ENCODE results near the gene MMP25. TPM values are rescaled to one million over a fixed set of nuclear protein-coding genes. Genes with fewer than 3 reads are reported as not detected.
A peak's percentile ranks its signal among the peaks of the same experiment; 100 is the strongest.

The MMP25 gene
- total RNA-seq, 1 donor from 2014 or later = 0.89 TPM

- Mint-ChIP-seq H3K27me3 (ENCODE audit: low read depth, unreplicated experiment) (no peaks in the 10 kb centered on the region), H3K9me3 (ENCODE audit: unreplicated experiment) (no peaks in the 10 kb centered on the region), H3K4me3 (ENCODE audit: unreplicated experiment) (peak overlapping the region; percentile 40), H3K27ac (ENCODE audit: unreplicated experiment) (no peak overlapping the region), H3K4me1 (ENCODE audit: low read depth, unreplicated experiment) (peaks cover 13% of the 10 kb centered on the region), H3K36me3 (ENCODE audit: low read depth, unreplicated experiment) (peaks cover 3% of the 10 kb centered on the region)
- Histone ChIP-seq H3K27me3 (ENCODE audit: insufficient read depth, low read length) (peaks cover 24% of the 10 kb centered on the region), H3K79me2 (ENCODE audit: insufficient read depth, low read length) (no peaks in the 10 kb centered on the region), H3K4me2 (ENCODE audit: low read length) (no peak overlapping the region), H3K9me3 (ENCODE audit: insufficient read depth, low read depth, low read length) (no peaks in the 10 kb centered on the region), H3K36me3 (ENCODE audit: insufficient read depth, low read length) (no peaks in the 10 kb centered on the region), H4K20me1 (ENCODE audit: insufficient read depth, low read length) (peaks cover 5% of the 10 kb centered on the region), H2AFZ (ENCODE audit: low read depth, low read length) (no peak overlapping the region), H3K4me1 (ENCODE audit: insufficient read depth, low read length) (peaks cover 20% of the 10 kb centered on the region), H3K27ac (ENCODE audit: low read depth, low read length) (no peak overlapping the region), H3K4me3 (ENCODE audit: insufficient read depth, low read depth, low read length) (no peak overlapping the region), H3K9ac (ENCODE audit: low read length) (no peak overlapping the region)
- DNase-seq (ENCODE audit: low read depth) (no peak), FAIRE-seq (no peak)
- TF ChIP-seq CTCF (IDR thresholded peaks at IDR 0.05; ENCODE audit: insufficient read depth, low read depth, low read length) (no peak), EZH2 (IDR thresholded peaks at IDR 0.05; ENCODE audit: insufficient read depth, low read length) (no peak)
These were observed 31.4 kb upstream of the MMP25 start for GRCh38 chr16:3014971-3015370.

GRCh38 chr16:3015865-3016521 is 30.4 kb upstream of the MMP25 start:
- Histone ChIP-seq H3K9ac (ENCODE audit: low read length) (no peak overlapping the region), H2AFZ (ENCODE audit: low read depth, low read length) (no peak overlapping the region), H4K20me1 (ENCODE audit: insufficient read depth, low read length) (peaks cover 9% of the 10 kb centered on the region), H3K79me2 (ENCODE audit: insufficient read depth, low read length) (peaks cover 5% of the 10 kb centered on the region), H3K4me3 (ENCODE audit: insufficient read depth, low read depth, low read length) (no peak overlapping the region), H3K4me1 (ENCODE audit: insufficient read depth, low read length) (peaks cover 18% of the 10 kb centered on the region), H3K27ac (ENCODE audit: low read depth, low read length) (no peak overlapping the region), H3K36me3 (ENCODE audit: insufficient read depth, low read length) (no peaks in the 10 kb centered on the region), H3K4me2 (ENCODE audit: low read length) (no peak overlapping the region), H3K9me3 (ENCODE audit: insufficient read depth, low read depth, low read length) (no peaks in the 10 kb centered on the region), H3K27me3 (ENCODE audit: insufficient read depth, low read length) (peaks cover 24% of the 10 kb centered on the region)
- TF ChIP-seq CTCF (IDR thresholded peaks at IDR 0.05; ENCODE audit: insufficient read depth, low read depth, low read length) = no peak
- TF ChIP-seq EZH2 (IDR thresholded peaks at IDR 0.05; ENCODE audit: insufficient read depth, low read length) = no peak
- peaks cover 14% of the 10 kb centered on the region for H3K4me1 Mint-ChIP-seq (ENCODE audit: low read depth, unreplicated experiment)
- peak overlapping the region; percentile 92 for H3K4me3 Mint-ChIP-seq (ENCODE audit: unreplicated experiment)
- no peak overlapping the region for H3K27ac Mint-ChIP-seq (ENCODE audit: unreplicated experiment)
- H3K27me3 Mint-ChIP-seq (ENCODE audit: low read depth, unreplicated experiment) = no peaks in the 10 kb centered on the region
- H3K9me3 Mint-ChIP-seq (ENCODE audit: unreplicated experiment) = no peaks in the 10 kb centered on the region
- H3K36me3 Mint-ChIP-seq (ENCODE audit: low read depth, unreplicated experiment) = peaks cover 5% of the 10 kb centered on the region
- DNase-seq (ENCODE audit: low read depth) (no peak), FAIRE-seq (no peak)

DNA sequence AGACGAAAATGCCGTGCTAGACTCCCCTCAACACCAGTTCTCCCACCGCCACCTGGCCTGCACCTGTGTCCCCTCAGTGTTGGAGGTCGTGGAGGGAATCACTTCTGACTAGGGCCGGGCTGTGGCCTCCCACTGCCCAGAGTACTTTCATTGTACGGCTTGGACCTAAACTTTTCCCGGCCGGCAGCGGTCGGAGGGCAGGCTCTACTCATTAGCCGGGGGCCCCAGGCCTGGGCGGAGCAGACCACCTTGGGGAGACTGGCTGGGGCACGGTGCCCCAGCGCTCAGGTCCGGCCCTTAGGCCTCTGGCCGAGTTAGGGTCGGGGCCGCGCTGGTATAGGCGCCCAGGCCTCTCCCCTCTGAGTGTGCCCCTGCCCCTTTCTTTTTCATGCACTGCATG is 29.0 kb upstream of the MMP25 start:
- Histone ChIP-seq H3K4me1 (ENCODE audit: insufficient read depth, low read length) (peaks cover 19% of the 10 kb centered on the region), H3K9me3 (ENCODE audit: insufficient read depth, low read depth, low read length) (no peaks in the 10 kb centered on the region), H3K9ac (ENCODE audit: low read length) (no peak overlapping the region), H3K79me2 (ENCODE audit: insufficient read depth, low read length) (peaks cover 5% of the 10 kb centered on the region), H2AFZ (ENCODE audit: low read depth, low read length) (no peak overlapping the region), H3K36me3 (ENCODE audit: insufficient read depth, low read length) (no peaks in the 10 kb centered on the region), H4K20me1 (ENCODE audit: insufficient read depth, low read length) (peaks cover 6% of the 10 kb centered on the region), H3K4me2 (ENCODE audit: low read length) (no peak overlapping the region), H3K4me3 (ENCODE audit: insufficient read depth, low read depth, low read length) (no peak overlapping the region), H3K27ac (ENCODE audit: low read depth, low read length) (no peak overlapping the region), H3K27me3 (ENCODE audit: insufficient read depth, low read length) (peaks cover 17% of the 10 kb centered on the region)
- Mint-ChIP-seq H3K36me3 (ENCODE audit: low read depth, unreplicated experiment) (peaks cover 5% of the 10 kb centered on the region), H3K4me1 (ENCODE audit: low read depth, unreplicated experiment) (peaks cover 14% of the 10 kb centered on the region), H3K9me3 (ENCODE audit: unreplicated experiment) (no peaks in the 10 kb centered on the region), H3K27me3 (ENCODE audit: low read depth, unreplicated experiment) (no peaks in the 10 kb centered on the region), H3K27ac (ENCODE audit: unreplicated experiment) (peak overlapping the region; percentile 81), H3K4me3 (ENCODE audit: unreplicated experiment) (peak overlapping the region; percentile 92)
- TF ChIP-seq CTCF (IDR thresholded peaks at IDR 0.05; ENCODE audit: insufficient read depth, low read depth, low read length) (no peak), EZH2 (IDR thresholded peaks at IDR 0.05; ENCODE audit: insufficient read depth, low read length) (no peak)
- DNase-seq (ENCODE audit: low read depth) (no peak), FAIRE-seq (no peak)
